Midbrain (tissue), 1 donor: ENCODE measurements around the gene LDLR.
A peak's percentile ranks its signal among the peaks of the same experiment; 100 is the strongest.
"Not testable (repeated sequence)": the region's sequence is repeated elsewhere in the genome, so short reads cannot be mapped to it uniquely, and the experiment has no call there.

Experiments
- DNase-seq: peaks from one replicate; lab custom pipeline; 2025; lab: John Stamatoyannopoulos, UW

LDLR gene

DNA sequence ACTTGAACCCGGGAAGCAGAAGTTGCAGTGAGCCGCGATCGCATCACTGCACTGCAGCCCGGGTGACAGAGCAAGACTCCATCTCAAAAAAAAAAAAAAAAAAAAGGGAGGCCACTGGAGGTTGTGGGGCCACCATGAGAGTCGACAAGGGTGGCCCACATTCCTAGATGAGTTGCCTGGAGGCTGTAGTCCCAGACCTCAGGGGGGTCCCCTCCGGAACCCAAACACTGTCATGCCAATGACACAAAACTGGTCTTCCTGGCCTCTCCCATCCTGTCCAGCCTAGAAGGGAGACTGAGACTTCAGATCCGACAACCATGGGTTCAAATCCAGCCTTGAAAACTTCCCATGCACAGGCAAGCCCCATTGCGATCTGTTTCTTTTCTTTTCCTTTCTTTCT, 51.6 kb downstream of the LDLR start:
- no peak for DNase-seq

DNA sequence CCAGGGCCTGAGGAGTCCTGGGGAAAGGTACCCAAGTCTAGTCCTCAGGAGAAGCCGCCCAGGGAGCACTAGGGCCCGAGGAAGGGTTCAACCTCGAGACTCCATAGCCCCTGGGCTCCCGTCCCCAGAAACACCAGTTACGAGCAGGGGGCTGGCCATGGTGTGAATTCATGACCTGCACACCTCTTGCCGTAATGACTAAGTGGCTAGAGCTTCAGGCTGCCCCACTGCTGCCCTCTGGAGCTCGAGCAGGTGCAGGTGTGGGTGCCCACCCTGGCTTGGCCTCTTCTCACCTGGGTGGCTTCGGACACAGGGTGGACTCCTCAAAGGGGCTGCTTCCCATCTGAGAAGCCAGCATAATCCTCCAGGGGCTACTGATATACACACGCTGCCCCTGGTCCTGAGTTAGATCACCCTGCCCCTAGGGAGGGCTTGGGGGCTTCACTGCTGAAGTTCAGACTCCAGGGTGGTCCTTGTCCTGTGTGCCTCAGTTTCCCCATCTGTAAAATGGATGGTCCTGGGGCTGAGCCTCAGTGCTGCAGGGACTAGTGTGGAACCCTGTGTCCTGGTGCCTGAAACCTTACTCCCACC, 52.8 kb downstream of the LDLR start:
- no peak for DNase-seq

DNA sequence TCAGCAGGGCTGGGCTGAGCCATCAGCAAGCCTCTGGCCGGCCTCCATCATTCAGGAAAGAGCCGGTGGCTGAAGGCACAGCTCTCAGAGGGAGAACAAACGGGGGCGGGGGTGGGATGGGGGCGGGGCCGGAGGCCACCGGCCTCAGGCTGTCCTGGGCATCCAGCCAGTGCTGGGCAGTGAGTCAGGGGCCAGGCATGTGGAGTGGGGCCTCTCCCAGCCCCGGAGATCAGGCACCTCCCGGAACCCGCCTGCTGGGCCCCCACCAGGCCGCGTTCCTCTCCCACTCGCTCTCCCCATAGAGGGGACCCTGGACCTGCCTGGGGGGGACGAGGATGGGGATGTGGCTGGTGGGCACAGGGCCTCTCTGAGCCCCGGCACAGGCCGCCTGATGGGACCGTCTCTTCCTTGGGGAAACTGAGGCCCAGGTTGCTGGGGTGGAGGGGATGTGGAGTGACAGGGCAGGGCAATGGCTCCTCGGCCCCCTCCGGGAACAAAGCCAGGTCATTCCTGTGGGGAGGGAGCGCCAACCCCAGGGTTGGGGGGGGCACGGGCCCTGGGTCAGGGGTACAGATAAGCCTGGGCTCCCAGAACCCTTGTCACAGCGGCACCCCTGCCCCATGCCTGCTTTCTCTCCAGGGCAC, 53.4 kb downstream of the LDLR start:
- DNase-seq: peak; percentile 39

DNA sequence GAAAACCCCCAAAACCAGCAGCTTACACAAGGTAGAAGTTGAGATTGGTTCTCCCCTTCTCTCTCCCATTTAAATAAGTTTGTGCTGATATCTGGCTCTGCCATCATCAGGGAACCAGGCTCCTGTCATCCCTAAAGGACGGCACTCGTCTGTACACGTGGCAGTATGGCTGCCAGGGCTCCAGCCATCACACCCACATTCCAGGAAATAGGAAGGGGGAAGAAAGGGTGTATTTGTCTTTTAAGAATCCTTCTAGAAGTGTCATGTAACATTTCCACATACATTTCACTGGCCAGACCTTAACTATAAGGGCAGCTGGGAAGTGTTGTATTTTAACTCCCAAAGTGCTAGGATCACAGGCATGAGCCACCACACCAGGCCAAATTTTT, 56.3 kb downstream of the LDLR start:
- DNase-seq: no peak

DNA sequence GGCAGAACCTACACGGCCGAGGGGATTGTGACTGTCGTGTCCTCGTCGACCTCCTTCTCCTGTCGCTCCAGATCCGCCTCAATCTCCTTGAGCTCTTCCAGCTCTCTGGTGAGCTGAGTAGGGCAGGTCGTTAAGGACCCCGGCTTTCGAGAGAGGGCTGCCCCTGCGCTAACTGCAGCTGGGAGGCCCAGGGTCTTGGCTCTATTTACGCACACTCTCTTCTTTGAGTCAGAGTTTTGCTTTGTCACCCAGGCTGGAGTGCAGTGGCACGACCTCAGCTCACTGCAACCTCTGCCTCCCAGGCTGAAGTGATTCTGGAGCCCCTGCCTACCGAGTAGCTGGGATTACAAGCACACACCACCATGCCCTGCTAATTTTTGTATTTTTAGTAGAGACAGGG, 58.7 kb downstream of the LDLR start:
- no peak for DNase-seq

DNA sequence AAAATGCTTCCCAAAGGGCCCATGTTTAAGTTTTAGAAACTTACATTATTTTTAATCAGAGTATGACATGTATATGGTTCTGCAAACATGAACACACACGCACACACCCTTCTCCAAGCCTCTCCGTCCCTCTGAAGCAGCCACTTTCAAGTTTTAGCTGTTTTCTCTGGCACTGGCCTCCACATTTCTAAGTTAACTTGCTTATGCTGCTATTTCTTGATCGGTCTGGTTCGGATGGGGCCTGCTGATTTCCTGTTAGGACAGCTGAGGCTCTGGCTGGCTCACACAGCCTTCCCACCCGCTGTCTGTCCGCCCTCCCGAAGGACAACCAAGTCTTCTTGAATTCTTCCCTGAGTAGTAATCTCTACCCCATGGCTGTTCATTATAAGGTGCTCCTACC, 61.9 kb downstream of the LDLR start:
- DNase-seq: no peak

DNA sequence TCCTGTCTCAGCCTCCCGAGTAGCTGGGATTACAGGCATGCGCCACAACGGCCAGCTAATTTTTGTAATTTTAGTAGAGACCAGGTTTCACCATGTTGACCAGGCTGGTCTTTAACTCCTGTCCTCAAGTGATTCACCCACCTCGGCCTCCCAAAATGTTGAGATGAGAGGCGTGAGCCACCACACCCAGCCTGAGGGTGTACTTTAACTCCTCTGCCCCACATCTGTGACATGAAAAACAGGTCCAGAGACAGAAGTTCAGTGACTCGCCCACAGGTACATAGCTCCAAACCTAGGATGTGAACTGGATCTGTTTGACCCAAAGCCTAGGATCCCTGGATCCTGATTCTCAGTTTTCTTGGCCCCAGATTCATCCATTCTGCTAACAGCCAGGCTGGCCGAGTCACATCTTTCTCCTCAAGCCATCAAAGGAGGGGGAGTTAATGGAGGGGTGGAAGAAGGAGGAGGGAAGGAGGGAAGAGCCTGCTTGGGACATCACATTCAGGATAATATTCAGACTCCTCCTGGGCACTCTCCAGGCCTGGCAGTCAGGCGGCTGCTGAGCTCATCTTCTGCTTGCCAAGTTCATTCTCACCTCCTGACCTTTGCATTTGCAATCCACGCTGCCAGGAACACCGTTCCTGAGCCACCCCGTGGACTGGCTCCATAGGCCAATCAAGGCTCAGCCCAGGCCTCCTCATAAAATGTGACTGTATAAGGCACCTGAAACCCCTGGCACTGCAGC, 63.2 kb downstream of the LDLR start:
- DNase-seq: peak; percentile 22

DNA sequence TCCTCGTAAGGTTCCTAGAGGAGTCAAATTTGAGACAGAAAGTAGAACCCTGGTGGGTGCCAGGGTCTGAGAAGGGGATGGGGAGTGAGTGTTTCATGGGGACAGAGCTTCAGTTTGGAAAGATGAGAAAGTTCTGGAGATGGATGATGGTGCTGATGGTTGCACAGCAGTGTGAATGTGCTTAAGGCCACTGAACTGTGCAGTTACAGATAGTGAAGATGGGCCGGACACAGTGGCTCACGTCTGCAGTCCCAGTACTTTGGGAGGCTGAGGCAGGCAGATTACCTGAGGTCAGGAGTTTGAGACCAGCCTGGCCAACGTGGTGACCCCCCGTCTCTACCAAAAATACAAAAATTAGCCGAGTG, 65.4 kb downstream of the LDLR start:
- DNase-seq: no peak

DNA sequence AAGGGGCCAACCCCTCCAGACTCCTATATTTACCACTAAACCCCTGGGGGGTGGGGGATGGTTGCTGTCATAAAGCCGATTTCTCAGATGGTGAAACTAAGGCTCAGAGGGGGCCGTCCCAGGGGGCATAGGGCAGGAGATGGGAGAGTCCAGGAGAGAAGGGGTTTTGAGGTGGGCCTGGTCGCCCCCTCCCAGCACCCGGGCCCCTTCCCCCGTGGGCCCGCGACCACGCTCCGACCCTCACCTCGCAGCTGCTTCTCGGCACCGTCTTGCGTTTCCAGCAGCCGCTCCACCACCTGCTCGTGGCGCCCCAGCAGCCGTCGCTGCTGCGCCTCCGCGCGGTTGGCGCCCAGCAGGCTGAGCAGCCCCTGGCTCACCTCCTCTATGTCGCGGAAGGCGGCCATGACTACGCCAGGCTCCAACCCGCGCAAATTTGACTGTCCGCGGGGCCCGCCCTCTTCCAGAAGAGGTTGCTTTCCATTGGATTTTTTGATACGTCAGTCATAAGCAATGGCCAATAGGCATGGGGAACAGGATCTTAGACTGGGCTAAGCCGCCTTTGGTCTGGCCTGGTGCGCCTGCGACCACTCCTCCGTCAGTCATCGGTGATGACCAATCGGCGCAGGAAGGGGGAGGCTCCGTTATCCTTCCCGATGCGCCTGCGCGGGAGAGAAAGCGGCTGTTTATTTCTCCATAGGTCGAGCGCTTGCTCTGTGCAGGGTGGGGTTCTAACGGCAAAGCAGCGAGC, 66.3 kb downstream of the LDLR start, which contains the start of gene SPC24:
Gene SPC24, minus strand, starts transcription at position 410 of the 748 bp plus-strand sequence. Its CDS starts 6 bp downstream, at position 404.
- DNase-seq: peak; percentile 98

DNA sequence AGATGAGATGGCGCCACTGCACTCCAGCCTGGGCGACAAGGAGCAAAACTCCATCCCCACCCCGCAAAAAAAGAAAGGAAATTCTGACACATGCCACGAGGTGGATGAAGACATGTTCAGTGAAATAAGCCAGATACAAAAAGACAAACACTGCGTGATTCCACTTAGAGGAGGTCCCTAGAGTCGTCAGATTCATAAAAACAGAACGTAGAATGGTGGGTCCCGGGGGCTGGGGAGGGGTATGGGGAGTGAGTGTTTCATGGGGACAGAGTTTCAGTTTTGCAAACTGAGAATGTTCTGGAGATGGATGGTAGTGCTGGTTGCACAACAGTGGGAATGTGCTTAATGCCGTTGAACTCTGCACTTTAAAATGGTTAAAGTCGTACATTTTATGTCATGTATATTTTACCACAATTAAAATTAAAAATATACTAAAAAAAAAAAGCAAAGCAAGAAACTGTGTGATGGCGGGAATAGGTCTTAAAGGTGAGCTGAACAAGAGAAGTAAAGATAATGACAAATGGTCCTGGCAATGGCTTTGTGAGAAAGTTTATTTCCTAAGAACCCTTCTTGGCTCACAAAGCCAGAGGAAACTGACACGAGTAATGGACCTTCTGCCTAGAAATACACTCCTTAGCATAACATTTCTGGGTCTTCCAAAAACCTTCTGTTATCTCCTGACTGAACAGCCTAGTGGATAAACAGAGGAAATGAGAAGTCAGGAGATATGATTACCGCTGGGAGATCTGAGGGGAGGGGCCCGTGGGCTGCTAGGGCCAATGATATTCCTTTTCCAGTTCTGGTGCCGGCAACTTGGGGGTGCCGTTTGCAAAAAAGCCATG, 70.6 kb downstream of the LDLR start:
- DNase-seq: no peak

DNA sequence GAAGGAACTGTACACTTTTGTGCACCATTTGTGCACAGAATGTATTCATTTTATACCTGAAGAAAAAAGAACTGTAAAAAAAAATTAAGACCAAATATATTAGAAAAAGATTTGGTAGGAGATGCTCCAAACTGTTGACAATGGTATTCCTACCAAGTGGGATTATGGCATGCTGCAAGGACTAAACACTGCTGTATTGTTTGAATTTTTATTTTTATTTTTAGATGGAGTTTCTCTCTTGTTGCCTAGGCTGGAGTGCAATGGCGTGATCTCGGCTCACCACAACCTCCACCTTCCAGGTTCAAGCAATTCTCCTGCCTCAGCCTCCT, 71.1 kb downstream of the LDLR start:
- not testable (repeated sequence) for DNase-seq

DNA sequence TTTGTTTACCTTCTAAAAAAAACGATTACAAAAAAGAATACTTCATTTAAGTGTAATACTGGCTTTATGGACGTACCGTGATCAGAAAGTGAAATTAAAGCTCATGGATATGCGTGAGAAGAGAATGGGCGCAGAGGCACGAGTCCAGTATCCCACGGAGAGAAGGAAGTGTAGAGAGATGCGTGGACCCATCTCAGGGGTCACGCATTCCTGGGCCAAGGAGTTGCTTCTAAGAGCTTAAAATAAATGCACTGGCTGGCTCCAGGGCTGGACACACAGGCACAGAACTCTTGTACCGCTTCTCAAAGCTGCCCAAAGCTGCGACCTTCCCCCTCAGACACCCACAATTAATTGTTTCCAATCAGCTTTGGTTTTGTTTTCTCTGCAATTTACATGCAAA, 75.0 kb downstream of the LDLR start:
- no peak for DNase-seq

DNA sequence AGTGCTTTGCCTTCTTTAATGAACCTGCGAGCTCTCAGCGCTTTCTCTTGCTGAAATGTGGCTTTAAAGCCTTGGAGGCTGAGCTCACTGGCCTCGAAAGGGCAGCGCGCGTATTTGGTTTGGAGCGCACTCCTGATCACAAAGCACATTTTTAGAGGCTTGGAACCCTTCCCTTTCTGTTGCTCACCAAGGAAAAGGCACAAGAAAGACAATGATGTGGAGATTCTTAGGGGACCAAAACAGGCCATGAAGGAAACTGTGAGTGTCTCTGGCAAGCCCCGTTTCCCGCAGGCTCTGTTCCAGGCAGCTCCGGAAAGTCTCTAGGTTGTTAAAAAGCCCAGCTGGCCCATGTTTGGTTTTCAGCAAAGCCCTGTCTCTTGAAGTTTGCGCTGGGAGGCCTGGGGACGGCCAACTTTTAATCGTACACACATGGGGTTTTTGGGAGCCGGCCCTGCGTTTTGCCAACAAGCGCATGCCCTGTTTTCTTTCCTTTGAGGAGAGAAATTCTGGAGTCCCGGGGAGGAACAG, 75.7 kb downstream of the LDLR start:
- DNase-seq: peak; percentile 86

DNA sequence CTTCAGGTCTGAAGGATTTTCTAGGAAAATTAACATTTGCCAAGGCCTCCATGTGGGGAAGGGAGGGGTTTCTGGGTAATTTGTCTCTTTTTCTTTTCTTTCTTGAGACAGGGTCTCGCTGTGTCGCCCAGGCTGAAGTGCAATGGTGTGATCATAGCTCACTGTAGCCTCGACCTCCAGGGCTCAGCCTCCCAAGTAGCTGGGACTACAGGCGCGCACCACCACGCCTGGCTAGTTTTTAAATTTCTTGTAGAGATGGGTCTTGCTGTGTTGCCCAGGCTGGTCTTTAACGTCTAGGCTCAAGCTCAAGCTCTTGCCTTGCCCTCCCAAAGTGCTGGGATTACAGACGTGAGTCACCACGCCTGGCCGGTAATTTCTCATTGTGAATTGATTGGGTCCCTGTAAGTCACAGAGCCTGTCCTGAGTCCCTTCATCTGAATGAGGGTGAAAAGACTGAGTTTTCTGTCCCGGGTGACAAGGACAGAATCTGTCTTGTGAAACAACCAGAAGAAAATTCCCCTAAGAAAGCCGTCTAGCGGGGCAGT, 76.3 kb downstream of the LDLR start:
- no peak for DNase-seq

DNA sequence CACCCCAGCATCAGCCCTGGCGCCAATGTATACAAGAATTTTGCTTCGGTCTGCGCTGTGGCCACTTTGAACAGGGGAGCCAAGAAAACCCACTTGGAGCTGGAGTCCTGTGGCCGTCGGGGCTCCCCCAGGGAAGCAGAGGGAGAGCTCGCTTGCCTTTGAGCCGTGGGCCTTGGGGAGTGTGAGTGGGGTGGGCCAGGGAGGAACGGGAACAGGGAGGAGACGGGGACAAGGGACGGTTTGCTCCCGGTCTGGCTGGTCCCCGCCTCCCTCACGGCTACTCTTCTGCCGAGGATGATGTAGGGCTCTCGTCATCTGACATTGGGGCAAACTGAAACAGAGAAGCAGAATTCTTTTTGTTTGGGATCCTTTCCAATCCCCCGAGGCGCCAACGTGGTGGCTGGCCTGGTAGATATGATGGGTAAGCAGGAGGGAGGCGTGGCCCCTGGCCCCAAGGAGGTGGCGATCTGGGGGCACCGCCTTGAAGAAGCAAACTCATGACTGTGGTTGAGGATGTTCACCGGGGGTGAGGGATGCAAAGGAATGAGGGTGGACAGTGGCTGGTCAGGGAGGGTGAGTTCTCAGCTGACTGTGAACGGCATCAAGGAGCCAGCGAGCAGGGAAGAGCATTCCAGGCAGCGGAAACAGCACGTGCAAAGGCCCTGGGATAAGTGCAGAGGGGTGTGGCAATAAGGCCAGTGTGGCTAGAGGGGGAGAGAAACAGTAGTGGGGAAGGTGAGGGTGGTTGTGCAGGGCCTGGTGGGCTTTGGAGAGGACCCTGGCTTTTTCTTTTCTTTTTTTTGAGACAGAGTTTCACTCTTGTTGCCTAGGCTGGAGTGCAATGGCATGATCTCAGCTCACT, 77.2 kb downstream of the LDLR start:
- DNase-seq: no peak

DNA sequence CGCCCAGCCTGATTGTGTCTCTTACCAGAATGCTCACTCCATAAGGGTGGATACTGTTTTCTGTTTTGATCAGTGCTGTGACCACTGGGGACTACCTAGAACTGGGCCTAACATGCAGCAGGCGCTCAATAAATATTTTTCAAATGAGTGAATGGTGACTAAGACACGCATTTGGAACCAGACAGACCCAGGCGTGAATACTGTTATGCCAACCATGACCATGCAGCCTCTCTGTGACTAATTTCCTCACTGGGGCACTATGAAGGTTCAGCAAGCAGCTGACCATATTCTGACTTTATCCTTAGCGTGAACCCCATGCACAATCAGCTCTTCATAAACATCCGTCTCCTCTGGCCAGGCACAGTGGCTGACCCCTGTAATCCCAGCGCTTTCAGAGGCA, 79.3 kb downstream of the LDLR start:
- DNase-seq: no peak

DNA sequence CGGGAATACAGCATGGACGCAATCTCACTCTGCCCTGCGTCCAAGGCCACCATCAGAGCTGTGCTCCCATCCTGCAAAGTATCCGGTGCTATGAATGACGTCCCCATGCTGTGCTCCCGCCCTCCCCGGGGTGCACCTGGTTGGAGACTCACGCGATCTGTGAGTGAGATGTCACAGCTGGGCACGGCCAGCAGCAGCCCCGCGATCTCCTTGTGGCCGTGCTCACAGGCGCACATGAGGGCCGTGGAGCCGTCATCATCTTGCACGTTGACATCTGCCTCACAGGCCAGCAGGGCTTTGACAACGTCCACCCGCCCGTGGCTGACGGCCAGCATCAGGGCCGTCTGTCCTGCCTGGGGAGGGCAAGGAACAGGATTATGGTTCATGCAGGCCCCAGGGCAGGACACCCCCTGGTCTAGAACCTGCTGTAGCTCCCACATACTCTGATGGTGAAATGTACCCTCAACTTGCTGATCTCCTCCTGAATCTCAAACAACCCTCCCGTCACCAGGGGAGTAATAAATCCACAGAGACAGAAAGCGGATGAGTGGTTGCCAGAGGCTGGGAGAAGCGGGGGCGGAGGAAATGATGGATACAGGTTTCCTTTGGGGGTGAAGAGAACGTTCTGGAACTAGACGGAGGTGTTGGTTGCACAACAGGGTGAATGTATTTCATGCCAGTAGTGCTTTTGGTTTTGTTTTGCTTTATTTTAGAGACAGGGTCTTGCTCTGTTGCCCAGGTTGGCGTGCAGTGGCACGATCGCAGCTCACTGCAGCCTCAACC, 80.8 kb downstream of the LDLR start:
- no peak for DNase-seq

DNA sequence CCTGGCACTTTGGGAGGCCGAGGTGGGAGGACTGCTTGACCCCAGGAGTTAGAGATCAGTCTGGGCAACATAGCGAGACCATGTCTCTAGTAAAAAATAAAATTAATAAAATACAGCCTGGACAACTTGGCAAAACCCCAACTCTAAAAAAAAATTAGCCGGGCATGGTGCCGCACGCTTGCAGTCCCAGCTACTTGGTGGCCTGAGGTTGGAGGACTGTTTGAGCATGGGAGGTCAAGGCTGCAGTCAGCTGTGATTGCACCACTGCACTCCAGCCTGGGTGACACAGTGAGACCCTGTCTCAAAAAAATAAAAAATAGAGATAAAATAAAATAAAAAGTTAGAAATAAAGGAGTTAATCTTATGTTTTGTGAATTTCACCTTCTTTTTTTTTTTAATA, 81.9 kb downstream of the LDLR start:
- no peak for DNase-seq

DNA sequence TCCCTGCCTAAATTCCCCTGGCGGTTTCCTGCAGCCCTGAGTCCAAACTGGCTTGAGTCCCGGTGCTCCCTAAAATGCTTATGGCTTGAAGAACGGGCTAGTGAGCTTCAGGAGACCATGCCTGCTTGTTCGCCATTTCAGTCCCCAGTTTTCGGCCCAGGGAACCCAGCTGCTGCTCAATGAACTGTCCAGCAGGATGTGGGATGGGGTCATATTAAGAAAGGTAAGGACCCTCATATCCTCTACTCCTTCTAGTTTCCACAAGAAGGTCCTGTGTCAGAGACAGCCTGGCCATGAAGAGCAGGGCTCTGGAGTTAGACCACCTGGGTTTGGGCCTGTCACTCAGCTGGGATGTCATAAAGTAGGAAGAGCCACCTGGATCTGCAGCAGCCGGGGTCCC, 83.3 kb downstream of the LDLR start:
- DNase-seq: no peak
